WTC11 (cell line): ENCODE results near the gene STK32C.

Experiments
- FOXK1 ChIP-seq: sonication (generic); formaldehyde crosslinking; IDR thresholded peaks from 2 replicates; pipeline ENCODE4 v1.8.0; 2022; ENCODE audit warnings: mild to moderate bottlenecking, moderate library complexity, missing genetic modification reagents
- FOXP1 ChIP-seq: sonication (generic); formaldehyde crosslinking; IDR thresholded peaks from 2 replicates; pipeline ENCODE4 v1.8.0; 2022; ENCODE audit warnings: missing genetic modification reagents, mild to moderate bottlenecking, moderate library complexity, borderline replicate concordance
- KAT7 ChIP-seq: sonication (generic); formaldehyde crosslinking; IDR thresholded peaks from 2 replicates; pipeline ENCODE4 v1.8.1; 2023; ENCODE audit warnings: missing genetic modification reagents, mild to moderate bottlenecking, borderline replicate concordance
- MXD4 ChIP-seq: fragments of 250-450 bp; sonication (Bioruptor Pico); IDR thresholded peaks from 2 replicates; pipeline ENCODE4 v1.8.0; 2021; ENCODE audit warnings: mild to moderate bottlenecking, moderate library complexity, borderline replicate concordance
- MYBL2 ChIP-seq: sonication (generic); formaldehyde crosslinking; IDR thresholded peaks from 2 replicates; pipeline ENCODE4 v1.8.1; 2023; ENCODE audit warnings: mild to moderate bottlenecking, moderate library complexity, missing genetic modification reagents
- PREB ChIP-seq: sonication (generic); formaldehyde crosslinking; IDR thresholded peaks from 2 replicates; pipeline ENCODE4 v1.8.1; 2022; ENCODE audit warnings: mild to moderate bottlenecking, missing genetic modification reagents, moderate library complexity, borderline replicate concordance
- SP1 ChIP-seq: sonication (generic); formaldehyde crosslinking; conservative IDR thresholded peaks from 2 replicates; pipeline ENCODE4 v1.8.1; 2022; ENCODE audit warnings: missing genetic modification reagents
- TCF7 ChIP-seq: sonication (generic); formaldehyde crosslinking; IDR thresholded peaks from 2 replicates; pipeline ENCODE4 v1.8.0; 2022; ENCODE audit warnings: mild to moderate bottlenecking, low read depth, missing genetic modification reagents, moderate library complexity
- TEAD1 ChIP-seq: sonication (generic); formaldehyde crosslinking; IDR thresholded peaks from 2 replicates; pipeline ENCODE4 v1.8.0; 2022; ENCODE audit warnings: mild to moderate bottlenecking, missing genetic modification reagents
- USF2 ChIP-seq: sonication (generic); formaldehyde crosslinking; IDR thresholded peaks from 2 replicates; pipeline ENCODE4 v1.8.1; 2023; ENCODE audit warnings: mild to moderate bottlenecking, missing genetic modification reagents, moderate library complexity
- ZNF121 ChIP-seq: sonication (generic); formaldehyde crosslinking; IDR thresholded peaks from 2 replicates; pipeline ENCODE4 v1.8.0; 2023; ENCODE audit warnings: missing genetic modification reagents
- ZNF281 ChIP-seq: sonication (generic); formaldehyde crosslinking; IDR thresholded peaks from 2 replicates; pipeline ENCODE4 v1.8.0; 2023; ENCODE audit warnings: mild to moderate bottlenecking, missing genetic modification reagents
- TF ChIP-seq, protein P1 (sequence below): fragments of 200-600 bp; IDR thresholded peaks from 2 replicates; pipeline ENCODE4 v1.8.0; 2022; ENCODE audit warnings: antibody characterized with exemption
- TF ChIP-seq, protein P2 (sequence below): sonication (generic); formaldehyde crosslinking; IDR thresholded peaks from 2 replicates; pipeline ENCODE4 v1.8.1; 2023; ENCODE audit warnings: mild to moderate bottlenecking, missing genetic modification reagents

- TF ChIP-seq MYBL2 (CRISPR knock-in tag), result no peak
- TF ChIP-seq SP1, result no peak
- TF ChIP-seq, protein P1, sequence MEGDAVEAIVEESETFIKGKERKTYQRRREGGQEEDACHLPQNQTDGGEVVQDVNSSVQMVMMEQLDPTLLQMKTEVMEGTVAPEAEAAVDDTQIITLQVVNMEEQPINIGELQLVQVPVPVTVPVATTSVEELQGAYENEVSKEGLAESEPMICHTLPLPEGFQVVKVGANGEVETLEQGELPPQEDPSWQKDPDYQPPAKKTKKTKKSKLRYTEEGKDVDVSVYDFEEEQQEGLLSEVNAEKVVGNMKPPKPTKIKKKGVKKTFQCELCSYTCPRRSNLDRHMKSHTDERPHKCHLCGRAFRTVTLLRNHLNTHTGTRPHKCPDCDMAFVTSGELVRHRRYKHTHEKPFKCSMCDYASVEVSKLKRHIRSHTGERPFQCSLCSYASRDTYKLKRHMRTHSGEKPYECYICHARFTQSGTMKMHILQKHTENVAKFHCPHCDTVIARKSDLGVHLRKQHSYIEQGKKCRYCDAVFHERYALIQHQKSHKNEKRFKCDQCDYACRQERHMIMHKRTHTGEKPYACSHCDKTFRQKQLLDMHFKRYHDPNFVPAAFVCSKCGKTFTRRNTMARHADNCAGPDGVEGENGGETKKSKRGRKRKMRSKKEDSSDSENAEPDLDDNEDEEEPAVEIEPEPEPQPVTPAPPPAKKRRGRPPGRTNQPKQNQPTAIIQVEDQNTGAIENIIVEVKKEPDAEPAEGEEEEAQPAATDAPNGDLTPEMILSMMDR, result no peak
- TF ChIP-seq ZNF121 (CRISPR knock-in tag), result no peak
- no peak for TF ChIP-seq KAT7 (CRISPR knock-in tag)
- no peak for TF ChIP-seq TCF7 (CRISPR knock-in tag)
- TF ChIP-seq, protein P2, sequence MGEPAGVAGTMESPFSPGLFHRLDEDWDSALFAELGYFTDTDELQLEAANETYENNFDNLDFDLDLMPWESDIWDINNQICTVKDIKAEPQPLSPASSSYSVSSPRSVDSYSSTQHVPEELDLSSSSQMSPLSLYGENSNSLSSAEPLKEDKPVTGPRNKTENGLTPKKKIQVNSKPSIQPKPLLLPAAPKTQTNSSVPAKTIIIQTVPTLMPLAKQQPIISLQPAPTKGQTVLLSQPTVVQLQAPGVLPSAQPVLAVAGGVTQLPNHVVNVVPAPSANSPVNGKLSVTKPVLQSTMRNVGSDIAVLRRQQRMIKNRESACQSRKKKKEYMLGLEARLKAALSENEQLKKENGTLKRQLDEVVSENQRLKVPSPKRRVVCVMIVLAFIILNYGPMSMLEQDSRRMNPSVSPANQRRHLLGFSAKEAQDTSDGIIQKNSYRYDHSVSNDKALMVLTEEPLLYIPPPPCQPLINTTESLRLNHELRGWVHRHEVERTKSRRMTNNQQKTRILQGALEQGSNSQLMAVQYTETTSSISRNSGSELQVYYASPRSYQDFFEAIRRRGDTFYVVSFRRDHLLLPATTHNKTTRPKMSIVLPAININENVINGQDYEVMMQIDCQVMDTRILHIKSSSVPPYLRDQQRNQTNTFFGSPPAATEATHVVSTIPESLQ (CRISPR knock-in tag), result no peak
- no peak for TF ChIP-seq MXD4
- TF ChIP-seq PREB (CRISPR knock-in tag), result no peak
- no peak for TF ChIP-seq FOXK1 (CRISPR knock-in tag)
- TF ChIP-seq USF2, result no peak
- no peak for TF ChIP-seq FOXP1 (CRISPR knock-in tag)
- no peak for TF ChIP-seq TEAD1 (CRISPR knock-in tag)
- TF ChIP-seq ZNF281 (CRISPR knock-in tag), result no peak
Measured at GRCh38 chr10:132178672-132179545, 128.8 kb downstream of the STK32C start.
